Activated CD4-positive, alpha-beta T cell treated with anti-CD3 and anti-CD28 coated beads, Interleukin-2, Interleukin-4, amounts not matched to agents 100 ng/mL and 50 ng/mL, durations not matched to agents 16 hours and 8 hours (primary cell): ENCODE data around the gene PPP6R1.
A peak's percentile ranks its signal among the peaks of the same experiment; 100 is the strongest.

Source experiments
- DNase-seq: peaks from one replicate; pipeline ENCODE4 v3.0.0-alpha.2; 2020; ENCODE audit warnings: low spot score

The PPP6R1 gene

GRCh38 chr19:55257461-55258420 lies 1.1 kb downstream of the PPP6R1 start:
- peak; percentile 33 for DNase-seq

DNA sequence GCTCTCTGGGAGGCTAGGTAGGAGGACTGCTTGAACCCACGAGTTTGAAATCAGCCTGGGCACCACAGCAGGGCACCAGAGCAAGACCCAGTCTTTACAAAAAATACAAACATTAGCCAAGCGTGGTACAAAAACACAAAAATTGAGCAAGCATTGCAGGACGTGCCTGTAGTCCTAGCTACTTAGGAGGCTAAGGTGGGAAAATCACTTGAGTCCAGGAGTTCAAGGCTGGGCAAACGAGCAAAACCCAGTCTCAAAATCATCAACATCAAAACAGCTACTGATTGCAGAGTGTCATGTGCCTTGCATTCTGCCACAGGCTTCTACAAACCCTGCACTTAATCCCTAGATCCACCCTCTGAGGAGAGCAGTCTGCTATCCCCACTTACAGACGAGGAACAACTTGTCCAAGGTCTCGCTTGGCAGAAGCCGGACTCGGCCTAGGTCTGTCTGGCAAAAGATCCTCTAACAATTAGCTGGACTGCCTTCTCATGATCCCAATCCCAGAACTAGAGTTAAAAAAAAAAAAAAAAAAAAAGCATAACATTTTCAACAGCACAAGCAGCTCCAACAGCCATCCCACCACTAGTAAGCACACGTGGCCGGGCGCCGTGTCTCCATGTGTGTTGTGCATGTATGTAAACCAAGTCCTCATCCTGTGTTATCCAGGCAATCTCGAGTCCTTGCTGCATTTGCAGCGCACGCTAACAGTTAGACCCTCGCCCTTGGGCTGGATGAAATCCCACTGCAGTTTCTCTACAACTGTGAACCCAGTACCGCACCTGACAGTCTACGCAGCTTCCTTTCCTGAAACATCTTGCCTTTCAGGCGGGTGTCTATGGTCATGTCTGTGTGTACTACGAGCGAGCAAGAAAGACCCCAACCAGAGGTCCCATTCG lies 2.0 kb downstream of the PPP6R1 start:
- DNase-seq, result peak; percentile 19

- DNase-seq, result peak; percentile 63
These were observed 3.0 kb downstream of the PPP6R1 start for GRCh38 chr19:55255618-55256423.

DNA sequence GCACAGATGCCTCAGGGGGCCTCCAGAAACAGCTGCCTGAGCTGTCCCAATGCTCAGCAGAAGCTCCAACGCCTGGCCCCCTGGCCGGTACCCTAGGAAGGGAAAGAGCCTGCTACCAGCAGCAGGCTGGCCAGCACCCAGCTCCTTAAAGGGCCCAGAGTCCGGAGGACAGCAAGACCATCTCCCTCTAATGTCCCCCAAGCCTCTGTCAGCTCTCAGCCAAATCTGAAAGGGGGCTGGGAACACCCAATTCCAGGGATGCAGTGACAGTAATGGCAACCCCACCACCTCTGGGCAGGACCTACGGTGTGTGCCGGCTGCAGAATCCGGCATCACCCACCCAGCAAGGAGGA lies 4.2 kb downstream of the PPP6R1 start:
- DNase-seq, result no peak

- DNase-seq, result peak; percentile 74
These were observed 4.8 kb downstream of the PPP6R1 start for GRCh38 chr19:55253842-55254624.

DNA sequence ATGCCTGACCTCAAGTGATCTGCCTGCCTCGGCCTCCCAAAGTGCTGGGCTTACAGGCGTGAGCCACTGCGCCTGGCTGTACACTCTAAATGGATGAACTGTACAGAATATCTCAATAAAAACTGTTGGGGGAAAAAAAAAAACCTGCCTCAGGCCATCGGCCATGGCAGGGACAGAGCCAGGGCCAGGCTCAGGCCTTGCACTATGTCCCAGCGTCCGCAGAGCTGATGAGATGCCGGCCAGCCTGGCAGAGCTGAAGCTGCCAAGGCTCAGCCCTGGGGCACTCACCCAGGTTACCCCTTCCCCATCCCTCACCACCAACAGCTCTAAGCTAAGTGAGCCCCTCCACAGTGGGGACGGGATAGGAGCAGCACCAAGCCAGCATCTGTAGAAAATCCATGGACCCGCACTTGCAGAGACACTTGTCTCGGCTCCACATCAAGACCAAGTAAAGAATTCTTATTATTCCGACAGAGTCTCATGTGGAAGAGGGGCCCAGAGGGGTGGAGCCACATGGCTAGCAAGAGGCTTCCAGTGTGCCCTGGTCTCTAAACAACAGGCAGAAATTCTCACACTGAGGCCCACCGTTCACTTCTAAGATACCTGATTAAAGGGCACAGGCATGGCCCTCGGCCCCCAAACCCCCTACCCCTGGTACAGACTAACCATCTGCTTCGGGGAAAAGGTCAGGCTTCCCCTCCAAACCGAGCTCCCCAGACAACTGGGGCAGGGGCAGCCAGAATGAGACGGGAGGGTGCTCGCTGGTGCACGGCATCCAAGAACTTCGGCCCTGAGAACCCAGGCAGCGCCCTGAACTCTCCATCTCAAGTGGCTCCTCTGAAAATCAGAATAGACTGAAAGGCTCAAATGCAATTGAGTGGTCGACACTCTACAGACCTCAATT lies 5.8 kb downstream of the PPP6R1 start:
- DNase-seq, result no peak

DNA sequence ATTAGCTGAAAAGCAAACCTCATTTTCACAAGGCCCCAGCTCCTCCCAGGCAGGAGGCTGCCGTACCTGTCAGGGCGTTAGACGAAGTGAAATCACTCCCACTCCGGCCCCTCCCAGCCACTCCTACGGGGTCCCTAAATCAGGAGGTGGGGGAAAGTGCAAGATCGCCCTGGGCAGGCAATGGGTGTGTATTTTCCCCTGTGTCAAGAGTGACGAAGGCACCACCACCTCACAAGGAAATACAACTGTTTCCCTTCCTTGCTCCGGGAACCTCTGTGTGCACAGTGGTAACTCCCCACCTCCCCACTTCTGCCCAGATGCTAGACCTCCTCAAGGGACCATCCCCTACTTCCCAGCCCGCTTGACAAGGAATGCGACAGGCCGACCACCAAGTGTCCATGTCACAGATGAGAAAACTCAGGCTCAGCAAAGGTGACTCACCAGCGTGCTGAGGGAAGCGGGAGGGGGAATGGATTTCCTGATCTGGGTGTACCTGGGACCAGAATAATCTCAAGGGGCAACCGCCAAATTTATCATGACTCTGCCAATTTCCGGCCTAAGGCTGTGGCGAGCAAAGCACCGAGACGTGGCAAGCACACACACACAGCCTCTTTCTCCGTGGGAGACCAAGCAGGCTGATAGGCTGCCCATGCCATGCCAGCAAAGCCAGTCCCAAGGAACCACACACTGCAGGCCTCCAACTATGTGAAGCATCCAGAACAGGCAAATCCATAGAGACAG lies 7.3 kb downstream of the PPP6R1 start:
- DNase-seq, result peak; percentile 72

DNA sequence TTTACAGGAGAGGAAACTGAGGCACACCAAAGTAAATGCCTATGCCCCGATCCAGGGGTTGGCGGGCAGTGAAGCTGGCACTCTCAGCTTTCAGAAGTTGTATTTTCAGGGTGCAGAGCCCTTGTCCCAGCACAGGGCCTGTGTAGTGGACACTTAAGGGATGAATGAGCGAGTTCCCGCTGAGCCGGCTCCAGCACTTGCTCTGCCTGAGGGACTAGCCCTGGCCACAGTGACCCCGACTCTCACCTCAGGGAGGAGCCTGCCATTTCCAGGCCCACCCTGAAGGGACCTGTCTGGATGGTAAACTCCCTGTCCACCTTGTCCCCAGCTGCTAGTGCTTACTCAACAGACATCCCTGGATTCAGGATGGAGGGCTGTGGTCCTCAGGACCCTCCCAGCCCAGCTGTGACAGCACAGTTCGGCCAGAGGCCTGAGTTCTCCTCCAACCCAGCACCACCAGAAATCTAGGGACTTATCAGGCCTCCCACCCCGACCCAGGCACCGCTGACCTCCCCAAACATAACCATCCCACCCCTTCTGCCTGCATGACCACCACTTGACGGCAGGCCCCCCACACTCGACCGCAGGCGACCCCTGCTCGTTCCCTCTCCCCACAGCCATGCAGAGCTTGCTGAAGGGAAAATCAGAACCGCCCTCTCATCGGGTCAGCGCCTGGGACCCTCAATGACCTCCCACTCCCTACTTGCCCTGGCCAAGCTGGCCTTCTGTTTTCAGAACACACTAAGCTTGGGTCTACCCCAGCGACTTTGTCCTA lies 8.4 kb downstream of the PPP6R1 start:
- no peak for DNase-seq

DNA sequence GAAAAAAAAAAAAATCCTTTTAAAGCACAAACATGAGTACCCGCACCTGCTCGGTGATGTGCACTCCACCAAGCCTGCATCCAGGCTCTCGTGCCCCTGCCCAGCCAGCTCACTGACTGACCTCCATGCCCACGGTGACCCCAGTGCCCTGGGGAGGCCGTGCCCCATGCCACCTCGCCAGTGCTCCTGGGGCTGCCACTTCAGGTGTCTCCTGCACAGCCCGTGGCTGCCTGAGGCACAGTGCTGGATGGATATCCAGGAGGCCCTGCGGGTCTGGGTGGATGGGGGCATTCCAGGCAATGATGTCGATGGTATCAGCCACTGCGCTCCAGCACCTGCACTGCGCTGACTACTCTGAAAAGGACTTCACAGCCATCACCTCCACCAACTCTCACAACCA lies 9.0 kb downstream of the PPP6R1 start:
- no peak for DNase-seq

DNA sequence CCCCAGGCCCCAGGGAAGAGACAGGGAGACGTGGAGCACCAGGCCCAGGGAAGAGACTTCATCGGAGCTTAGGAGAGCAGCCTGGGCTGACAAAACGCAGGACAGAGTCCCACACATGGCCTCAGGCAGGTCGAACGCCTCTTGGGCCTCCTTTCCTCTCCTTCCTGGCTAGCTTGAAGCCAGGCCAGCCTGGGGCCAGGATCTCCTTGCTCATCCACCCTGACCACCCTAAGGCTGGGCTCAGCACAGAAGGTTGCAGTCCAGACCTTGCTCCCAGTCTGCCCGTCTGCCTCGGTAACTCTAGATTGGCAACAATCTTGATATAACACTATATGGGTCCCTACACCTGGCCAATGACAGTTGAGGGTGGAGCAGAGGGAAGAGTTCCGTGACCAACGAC lies 10.1 kb downstream of the PPP6R1 start:
- DNase-seq, result no peak

DNA sequence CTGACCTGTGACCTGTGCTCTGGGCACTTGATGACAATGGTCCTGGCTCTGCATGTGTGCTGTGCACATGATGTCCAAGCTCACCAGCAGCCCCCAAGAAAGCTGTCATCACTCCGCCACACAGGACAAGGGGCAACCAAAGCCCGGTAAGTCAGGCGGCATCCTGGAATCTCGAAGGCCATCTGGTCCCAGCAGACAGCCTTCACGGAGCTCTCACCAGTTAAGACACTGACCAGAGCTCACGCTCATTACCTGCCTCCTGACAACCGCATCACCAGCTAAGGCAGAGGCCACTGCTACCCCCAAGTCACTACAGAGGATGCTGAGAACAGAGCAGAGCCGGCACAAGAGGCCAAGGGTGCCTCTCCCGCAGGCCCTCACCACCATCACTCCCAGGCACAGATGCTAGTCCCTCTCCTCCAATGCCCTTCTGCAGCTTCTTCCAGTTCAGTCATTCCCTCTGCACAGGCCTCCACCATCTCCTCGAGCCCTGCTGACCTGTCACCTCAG lies 10.6 kb downstream of the PPP6R1 start:
- no peak for DNase-seq

DNA sequence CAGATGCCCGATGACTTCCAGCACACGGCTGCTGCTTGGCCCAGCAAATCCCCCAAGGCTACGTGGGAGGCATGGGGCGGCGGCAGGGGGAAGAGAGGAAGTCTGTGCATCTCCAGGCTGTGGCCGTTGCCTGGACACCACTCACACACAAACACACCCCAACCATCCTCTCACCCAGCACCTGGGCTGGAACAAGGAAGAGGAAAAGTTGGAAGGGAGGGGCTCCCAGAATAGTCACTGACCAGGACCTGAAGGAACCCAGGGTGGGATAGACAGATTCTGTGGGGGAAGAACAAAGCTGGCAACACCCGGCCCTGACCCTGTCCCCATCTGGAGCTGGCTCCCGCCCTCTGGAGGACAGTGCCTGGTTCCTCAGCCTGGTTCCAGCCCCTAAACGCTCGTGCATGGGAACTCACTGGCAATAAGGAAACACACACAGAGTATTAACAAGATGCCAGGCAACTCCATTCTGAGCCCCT lies 11.2 kb downstream of the PPP6R1 start:
- DNase-seq, result no peak

GRCh38 chr19:55246462-55247451 lies 12.1 kb downstream of the PPP6R1 start:
- DNase-seq, result no peak

DNA sequence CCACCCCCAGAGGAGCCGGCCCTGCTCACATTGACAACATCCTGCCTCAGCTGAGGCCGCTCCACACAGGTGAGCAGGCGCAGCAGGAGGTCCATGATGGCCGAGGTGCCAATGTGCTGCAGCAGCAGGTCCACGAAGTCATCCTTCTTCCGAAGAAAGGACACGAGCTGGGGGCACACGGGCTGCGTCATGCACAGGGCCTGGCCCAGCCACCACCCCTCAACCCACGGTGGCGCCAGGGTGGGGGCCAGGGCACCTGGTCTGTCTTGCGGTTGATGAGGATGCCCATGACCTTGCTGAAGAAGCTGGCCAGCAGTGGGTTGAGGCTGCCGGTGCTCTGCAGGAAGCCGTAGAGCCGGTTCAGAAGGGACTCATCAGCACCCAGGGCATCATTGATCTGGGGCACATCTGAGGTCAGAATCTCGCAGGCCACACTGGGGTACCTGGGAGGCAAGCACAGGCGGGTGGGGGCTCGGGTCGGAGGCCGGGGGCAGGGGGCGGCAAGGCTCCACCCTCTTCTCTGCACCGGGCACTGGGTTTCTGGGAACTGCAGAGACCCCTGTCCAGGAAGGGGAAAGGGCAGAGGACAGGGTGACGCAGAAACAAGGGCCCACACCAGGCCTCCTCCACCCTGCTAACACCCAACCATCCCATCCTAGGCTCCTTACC lies 13.4 kb downstream of the PPP6R1 start:
- no peak for DNase-seq

- DNase-seq, result no peak
These were observed 14.7 kb downstream of the PPP6R1 start for GRCh38 chr19:55244004-55244680.

- DNase-seq, result no peak
These were observed 16.3 kb downstream of the PPP6R1 start for GRCh38 chr19:55242517-55242916.
